HL-60 (cell line): Measurements from ENCODE around the gene WNK1.

ENCODE experiments used
- DNase-seq, 2 experiments: peaks; one replicate each; pipeline ENCODE4 v3.0.0-alpha.2; 2010 to 2020; ENCODE audit warnings: low read depth in 1 of 2, low spot score in 1 of 2
- H3K27ac ChIP-seq: fragments of 250-450 bp; sonication (Bioruptor Pico); replicated peaks from 2 replicates; pipeline ENCODE4 v1.5.1; 2020; ENCODE audit warnings: mild to moderate bottlenecking, moderate library complexity
- H3K27me3 ChIP-seq: fragments of 250-450 bp; sonication (Bioruptor Pico); 2 replicates; pipeline ENCODE4 v1.5.1; 2021; ENCODE audit warnings: mild to moderate bottlenecking, moderate library complexity; ENCODE audit not compliant: insufficient read depth, poor library complexity, severe bottlenecking
- H3K4me3 ChIP-seq: replicated peaks from 2 replicates; pipeline ENCODE4 v1.5.1; 2011; ENCODE audit warnings: mild to moderate bottlenecking, control low read depth, low read length; ENCODE audit not compliant: insufficient read depth
- CTCF ChIP-seq: IDR thresholded peaks from one replicate; pipeline ENCODE4 v1.5.1; 2011; ENCODE audit warnings: low read length, control low read depth, inconsistent platforms; ENCODE audit not compliant: insufficient read depth
- GABPA ChIP-seq: IDR thresholded peaks from 2 replicates; pipeline ENCODE4 v1.6.1; 2012; ENCODE audit warnings: low read depth
- POLR2AphosphoS5 ChIP-seq: IDR thresholded peaks from 2 replicates; pipeline ENCODE4 v1.6.1; 2012; ENCODE audit warnings: low read depth
- REST ChIP-seq: IDR thresholded peaks from 2 replicates; pipeline ENCODE4 v1.6.1; 2012; ENCODE audit warnings: low read depth; ENCODE audit not compliant: insufficient replicate concordance
- SPI1 ChIP-seq: IDR thresholded peaks from 2 replicates; pipeline ENCODE4 v1.6.1; 2012; ENCODE audit warnings: low read depth, mild to moderate bottlenecking, borderline replicate concordance

The WNK1 gene

GRCh38 chr12:777550-778047 lies 25.2 kb downstream of the WNK1 start:
- no peak for DNase-seq
- TF ChIP-seq SPI1 (no peak), GABPA (no peak), POLR2AphosphoS5 (no peak), REST (no peak), CTCF (no peak)
- Histone ChIP-seq H3K27ac (no peak overlapping the region), H3K4me3 (no peak overlapping the region), H3K27me3 (no peaks in the 10 kb centered on the region)

- DNase-seq, result no peak
- Histone ChIP-seq H3K4me3 (no peak overlapping the region), H3K27me3 (no peaks in the 10 kb centered on the region), H3K27ac (no peak overlapping the region)
- TF ChIP-seq SPI1 (no peak), GABPA (no peak), POLR2AphosphoS5 (no peak), CTCF (no peak), REST (no peak)
Observed at GRCh38 chr12:778615-779014, 26.2 kb downstream of the WNK1 start.

- no peak for DNase-seq
- Histone ChIP-seq H3K27ac (no peak overlapping the region; the same call in 1 of the 2 replicates), H3K4me3 (no peak overlapping the region), H3K27me3 (no peaks in the 10 kb centered on the region)
- no peak for TF ChIP-seq GABPA
- TF ChIP-seq SPI1, result no peak
- no peak for TF ChIP-seq REST
- no peak for TF ChIP-seq CTCF
- no peak for TF ChIP-seq POLR2AphosphoS5
Observed at GRCh38 chr12:779745-780734, 27.7 kb downstream of the WNK1 start.
